NCI-H2227 (cell line): ENCODE data around the gene ZFHX3.

Source experiments
- DNase-seq: peaks from one replicate; lab custom pipeline; 2025; ENCODE audit not compliant: unreplicated experiment; lab: John Stamatoyannopoulos, UW

Gene ZFHX3

DNA sequence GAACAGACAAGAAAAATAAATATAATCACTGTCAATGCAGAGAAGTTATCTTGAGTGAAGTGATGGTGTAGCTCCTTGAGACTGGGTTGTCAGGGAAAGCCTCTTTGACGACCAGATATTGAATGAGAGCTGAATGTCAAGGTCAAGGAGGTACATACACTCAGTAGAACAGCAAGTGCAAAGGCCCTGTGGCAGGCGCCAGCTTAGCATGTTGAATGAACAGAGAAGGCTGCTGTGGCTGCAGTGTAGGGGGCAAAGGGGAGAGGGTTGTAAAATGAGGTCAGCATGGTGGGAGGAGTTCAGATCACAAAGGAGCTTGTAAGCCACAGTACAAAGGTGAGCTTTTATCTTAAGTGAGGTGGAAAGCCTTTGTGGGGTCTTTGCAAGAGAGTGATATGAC, 111.5 kb downstream of the ZFHX3 start:
- DNase-seq, result no peak

DNA sequence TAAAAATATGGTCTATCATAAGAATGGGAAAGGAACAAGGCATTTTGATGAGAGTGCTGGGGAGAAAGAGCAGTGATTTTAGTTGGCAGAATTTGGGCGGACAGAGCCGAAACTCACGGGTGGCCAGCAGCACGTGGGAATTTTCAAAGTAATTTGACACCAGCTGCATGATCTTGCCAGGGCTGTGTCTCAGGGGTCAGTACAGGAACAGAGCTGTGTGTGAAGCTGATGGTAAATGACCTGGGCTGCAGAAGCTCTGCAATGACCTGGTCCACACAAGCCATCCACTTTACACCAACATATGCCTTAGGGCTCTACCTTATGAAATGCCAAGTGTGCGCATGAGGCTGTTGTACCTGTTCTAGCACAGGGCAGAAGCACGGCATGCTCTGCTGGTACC, 112.0 kb downstream of the ZFHX3 start:
- no peak for DNase-seq

DNA sequence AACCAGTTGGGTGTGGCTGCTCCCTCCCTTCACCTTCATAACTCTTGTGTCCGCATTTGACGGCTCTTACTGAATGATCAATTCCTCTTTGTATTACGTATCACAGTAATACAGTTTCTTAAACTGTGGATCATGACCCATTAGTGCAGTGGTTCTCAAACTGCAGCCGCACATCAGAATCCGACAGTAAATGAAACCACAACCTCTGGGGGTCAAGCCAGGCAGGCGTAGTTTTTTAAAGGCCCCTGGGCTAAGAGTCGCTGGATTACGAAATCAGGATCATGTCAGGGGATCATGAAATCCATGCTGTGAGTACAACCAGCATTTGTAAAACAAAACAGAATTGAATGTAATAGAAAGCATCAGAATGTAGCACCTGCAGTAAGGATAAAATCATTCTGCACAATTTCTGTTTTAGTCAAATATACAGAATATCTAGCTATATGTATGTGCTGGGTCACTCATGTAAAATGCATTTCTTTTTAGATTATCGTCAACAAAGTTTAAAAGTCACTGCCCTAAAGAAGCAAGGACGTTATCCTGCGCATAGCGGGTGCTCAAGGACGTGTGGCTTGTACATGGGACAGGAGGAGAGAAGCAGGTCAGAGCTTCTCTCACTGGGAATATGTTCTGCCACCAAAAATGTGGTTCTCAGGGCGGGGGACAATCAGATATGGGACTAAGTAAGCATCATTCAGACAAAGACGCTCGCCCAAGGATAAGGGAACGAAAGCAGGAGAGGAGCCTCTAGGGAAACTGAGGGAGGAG, 113.1 kb downstream of the ZFHX3 start:
- no peak for DNase-seq

DNA sequence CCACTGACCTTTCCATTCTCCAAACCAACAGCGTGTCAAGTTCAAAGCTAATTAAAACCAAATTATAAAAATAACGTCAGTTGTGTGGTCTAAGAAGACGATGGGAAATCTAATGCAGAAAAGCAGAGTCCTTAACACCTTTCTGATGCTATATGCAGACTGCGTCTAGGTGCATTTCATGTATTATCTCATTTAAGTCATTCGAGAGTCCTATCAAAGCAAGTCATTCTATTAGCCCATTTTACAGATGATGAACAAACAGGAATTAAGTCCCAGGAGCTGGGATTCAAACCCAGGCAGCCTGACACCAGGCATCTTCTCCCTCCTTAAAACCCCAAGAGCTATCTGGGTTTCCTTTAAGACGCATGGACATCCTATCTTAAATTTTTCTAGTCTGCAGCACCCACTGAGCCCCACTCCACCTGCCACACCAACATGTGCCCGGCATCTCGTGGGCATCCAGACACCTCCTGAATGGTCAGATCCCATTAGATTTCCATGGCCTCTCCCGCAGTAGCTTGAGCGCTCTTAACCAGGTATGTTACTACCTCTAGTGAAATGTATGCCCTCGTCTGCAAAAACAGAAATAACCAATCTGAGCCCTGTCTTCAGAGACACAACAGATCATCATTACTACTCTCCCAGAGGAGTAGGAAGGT, 115.1 kb downstream of the ZFHX3 start:
- no peak for DNase-seq

DNA sequence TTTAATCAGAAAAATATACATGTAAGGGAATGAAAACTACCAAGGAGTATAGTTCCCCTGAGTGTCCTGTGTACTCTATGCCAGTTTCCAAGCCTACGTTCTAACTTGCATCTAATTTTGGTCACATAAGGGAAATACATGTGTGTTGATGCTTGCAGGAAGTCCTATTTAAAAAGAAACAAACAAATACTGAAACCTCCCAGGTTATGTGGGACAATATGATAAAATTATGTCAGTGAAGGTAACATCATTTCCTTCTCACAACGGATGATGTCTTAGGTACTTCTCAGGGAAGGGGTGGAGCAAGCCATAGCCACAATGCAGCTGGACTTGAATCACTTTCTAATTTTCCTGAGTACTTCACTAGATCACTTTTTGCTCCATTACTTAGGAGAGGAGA, 115.9 kb downstream of the ZFHX3 start:
- DNase-seq, result no peak

DNA sequence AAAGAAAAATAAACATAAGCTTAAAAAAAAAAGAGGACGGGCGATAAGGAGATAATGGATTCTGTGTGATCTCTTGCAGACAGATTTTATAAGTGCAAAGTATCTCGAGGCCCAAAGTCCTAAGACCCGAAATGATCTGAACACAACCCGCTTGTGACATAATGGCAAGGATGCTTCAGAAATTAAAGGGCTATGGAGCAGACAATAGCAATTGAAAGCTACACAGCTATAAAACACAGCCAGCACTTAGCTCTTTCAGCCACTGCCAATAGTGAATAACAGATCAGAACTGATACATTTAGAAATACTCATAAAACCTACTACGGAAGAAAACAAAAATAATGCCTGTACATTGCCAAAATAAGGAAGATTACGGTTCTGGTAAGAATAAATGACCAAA, 117.5 kb downstream of the ZFHX3 start:
- no peak for DNase-seq

DNA sequence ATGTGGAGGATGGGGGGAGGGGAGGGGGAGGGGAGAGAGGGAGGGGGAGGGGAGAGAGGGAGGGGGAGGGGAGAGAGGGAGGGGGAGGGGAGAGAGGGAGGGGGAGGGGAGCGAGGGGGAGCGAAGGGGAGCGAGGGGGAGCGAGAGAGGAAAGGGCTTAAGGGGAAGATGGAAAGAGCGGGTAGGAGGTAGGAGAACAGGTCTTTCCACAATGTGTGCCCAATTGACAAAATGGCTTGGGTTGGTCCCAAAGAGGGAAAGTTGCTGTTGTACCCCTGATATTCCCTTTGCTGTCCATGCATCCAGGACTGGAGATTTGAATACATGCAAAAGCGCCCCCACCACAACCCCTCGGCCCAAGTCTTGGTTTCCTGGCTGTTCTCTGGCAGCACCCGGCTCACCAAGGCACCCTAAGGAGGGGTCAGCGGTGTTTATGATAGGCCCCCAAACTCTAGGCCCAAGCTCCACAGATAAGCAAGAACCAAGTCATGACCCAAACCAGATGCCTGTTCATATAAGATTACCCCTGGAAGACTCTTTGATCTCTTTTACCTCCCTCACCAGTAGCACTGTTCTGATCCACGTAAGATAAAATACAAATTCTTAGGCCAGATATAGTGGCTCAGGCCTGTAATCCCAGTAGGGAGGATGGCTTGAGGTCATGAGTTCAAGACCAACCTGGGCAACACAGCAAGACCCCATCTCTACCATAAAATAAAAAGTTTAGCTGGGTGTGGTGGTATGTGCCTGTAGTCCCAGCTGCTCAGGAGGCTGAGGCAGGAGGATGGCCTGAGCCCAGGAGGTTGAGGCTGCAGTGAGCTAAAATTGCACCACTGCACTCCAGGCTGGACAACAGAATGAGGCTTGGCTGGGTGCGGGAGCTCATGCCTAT, 119.6 kb downstream of the ZFHX3 start:
- DNase-seq, result no peak

DNA sequence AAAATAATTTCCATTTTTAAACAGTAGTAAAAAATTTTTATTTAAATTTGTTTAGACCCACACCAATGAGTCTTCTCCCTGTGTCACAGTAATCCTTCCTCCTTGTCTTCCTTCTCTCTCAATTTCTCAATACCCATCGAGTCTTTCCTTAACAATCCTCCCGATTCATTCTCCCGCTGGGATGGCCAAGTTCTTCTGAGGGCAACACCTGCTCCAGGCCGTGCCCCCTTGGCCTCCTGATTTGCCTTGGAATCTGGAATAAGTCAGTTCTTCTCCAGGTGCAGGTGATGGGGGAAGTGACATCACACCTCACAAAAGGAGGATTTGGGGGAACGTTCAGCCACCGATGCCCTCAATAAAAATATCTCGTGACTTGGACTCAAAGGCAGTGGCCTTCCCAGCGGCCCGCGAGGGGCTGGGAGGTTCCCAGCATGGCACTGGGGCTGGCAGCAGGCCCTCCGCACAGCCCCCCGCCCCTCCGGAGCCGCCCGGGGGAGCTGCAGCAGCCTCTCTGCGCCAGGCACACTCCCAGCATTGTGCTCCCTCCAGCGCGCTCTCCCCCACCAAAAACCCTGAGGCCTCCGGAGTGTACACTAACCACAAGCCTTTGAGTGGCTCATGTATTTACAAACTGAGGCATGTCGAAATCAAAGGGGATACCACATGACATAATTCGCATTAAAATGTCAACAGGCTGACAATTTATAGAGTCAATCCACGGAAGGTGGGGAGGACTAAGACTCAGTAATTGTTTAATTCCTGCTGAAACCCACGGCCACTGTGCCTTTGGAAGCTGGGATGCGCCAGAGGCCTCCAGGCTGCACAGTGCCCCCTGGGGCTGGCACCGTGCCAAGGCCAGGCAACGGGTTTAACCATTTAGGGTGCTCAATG, 120.5 kb downstream of the ZFHX3 start:
- peak; percentile 38 for DNase-seq

DNA sequence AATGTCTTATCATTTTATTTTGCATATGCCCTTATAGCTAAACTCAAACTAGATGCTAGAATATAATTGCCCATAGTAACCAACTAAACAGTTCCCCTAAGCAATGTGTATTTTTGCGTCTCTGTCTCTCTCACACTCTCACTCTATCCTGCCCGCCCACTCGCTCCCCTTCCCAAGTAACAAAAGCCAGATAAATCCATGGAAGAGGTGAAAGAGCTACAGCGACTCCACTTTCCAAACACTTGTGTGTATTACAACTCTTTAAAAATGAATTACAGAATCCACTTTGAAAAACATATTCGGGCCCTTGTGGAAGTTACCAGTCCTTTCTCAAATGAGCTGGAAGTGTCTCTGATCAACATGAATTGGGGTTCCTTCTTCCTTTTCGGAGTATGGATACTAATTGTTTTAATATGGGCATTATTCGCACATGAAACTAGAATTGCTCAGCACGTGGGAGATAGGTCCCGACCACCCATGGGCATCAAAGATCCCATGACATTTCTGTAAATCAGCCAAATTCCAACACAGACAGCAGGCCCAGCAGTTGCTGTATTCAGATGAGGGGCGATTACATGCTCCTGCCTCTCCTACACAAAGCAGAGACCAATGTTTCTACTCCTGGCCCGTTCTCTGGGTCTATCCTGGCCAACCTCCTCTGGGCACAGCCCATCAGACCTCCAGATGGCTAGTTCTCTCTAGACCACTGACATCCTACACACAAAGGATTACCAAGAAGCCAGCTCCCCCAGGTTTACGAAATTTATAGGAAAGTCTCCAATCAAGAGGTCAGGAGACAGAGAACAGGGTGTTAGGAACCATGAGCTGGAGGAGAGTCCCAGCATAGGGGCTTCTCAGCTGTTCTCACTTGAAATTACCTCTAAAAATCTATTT, 121.5 kb downstream of the ZFHX3 start:
- no peak for DNase-seq

DNA sequence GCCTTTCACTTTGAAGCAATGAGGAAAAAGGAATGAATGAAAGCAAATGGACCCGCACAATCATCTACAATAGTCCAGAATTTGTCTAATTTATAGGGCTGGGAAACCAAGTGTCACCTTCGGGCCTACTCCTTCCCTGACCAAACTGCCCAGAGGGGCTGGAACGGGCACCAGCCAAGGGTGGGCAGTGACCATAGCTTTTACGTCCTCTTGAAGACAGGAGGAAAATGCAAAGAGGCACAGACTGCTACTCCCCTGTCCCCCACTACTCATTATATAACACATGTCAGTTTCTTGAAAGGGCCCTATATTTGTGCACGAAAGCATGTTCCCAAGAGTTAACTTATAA, 122.3 kb downstream of the ZFHX3 start:
- DNase-seq, result no peak

DNA sequence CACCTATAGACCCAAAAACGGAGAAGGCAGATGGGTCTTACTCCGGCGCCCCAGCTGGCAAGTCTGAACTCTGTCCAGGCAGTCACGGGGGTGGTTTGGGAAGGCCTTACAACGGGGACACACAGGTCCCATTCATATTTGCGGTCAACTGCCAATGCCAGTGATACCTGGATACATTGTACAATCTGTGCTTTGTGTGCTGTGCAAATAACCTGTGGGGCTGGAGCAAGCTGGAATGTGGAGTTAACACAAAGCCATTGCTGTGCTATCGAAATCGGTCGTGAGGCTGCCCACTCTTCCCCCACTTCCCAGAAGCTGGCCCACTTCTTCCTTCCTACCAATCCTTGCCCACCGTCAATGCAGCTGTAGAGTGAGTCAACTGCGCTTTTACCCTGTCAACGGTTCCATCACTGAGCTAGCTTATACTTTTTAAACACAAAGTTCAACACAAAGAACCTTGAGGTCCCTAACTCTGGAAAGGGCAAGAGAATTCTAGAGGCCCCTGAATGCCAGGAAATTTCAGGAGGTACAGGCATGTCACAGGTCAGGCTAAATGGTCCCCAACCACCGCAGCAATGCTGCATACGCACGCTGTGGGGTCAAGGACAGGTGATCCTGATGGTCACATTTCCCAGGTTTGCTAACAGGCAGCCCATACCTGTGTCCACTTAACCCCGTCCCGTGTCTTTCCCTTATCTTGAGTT, 122.8 kb downstream of the ZFHX3 start:
- no peak for DNase-seq

DNA sequence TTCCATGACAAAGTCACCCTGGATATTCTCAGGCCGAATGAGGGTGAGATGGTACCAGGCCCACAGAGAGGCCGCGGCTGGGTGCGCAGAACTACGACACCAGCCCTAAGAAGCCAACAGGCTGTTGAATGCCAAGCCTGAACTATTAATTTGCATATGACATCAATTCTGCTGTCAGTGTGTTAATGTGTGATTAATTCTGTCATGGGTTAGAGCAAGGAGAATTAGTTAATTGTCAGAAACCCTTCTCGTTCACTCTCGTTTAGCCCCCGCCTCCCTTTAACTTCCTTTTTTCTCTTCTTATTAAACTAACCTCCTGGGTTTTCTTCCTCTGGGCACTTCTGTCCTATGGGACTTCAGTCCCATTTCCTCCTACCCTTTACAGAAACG, 123.4 kb downstream of the ZFHX3 start:
- no peak for DNase-seq

DNA sequence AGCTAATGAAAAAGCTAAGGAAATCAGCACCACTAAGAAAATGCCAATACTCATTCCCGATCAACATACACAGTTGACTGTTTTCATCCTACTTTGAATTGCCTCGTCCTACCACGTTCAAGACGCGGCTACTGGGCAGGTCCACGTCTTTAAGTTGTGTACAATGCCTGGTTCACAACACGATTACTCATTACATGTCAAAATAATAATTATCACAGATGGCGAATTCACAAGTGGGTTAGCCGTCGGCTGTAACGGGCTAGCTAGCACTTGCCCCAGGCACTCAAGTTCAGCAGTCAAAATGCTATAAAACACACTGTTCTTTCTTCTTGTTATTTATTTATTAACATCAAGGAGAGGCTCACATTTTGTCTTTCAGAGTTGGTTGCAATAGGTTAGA, 124.2 kb downstream of the ZFHX3 start:
- DNase-seq, result peak; percentile 35

DNA sequence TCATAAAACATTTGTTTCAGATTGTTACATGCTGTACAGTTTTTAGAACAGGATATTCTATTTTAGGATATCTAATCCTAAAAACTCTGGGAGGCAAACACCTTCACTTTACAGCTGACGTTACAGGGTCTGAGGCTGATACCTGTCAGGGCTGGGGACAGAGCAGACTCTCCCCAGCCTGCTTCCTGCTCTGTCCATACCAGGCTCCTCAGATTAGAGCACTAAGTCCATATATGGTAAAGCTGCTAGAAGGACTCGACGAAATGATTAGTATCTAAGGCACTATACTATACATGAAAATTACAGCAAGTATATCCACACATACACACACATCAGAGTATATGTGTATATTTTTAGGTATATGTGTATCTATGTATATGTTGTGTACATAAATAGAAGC, 125.2 kb downstream of the ZFHX3 start:
- DNase-seq, result no peak

DNA sequence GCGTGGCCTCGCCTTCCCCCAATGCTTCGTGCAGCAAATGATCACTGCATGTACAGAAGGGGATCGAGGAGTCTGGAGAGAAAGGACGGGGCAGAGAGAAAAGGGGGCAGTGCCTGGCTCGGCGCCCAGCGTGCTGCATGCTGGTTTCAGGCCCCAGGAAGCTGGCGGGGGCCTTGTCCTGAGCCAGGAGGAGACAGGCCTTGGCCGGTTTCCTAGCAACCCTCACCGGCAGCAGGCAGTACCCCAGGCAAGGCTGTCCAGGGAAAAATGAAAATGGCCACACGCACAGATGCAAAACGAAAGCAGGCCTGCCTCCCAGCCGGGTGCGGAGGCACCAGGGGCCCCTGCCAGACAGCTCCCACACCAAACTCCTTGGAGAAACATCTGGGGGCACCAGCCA, 126.3 kb downstream of the ZFHX3 start:
- peak; percentile 80 for DNase-seq

DNA sequence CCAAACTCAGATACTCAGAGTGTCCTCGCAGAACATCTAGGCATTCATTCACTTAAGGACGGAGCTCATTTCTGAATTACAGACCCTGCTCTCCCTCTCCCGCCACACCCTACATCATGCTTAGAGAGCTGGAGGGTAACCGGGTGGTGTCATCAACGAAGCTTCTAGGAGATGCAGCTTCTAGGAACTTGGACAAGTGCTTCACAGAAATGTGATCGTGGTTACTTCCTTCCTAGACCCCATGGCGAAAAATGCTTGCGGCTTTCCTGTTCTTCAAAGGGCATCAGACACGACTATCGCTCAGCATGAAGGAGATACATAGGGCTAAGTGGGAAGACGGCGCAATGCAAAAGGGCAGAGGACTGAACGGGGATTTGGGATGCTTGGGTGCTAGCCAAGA, 126.8 kb downstream of the ZFHX3 start:
- DNase-seq, result peak; percentile 25

DNA sequence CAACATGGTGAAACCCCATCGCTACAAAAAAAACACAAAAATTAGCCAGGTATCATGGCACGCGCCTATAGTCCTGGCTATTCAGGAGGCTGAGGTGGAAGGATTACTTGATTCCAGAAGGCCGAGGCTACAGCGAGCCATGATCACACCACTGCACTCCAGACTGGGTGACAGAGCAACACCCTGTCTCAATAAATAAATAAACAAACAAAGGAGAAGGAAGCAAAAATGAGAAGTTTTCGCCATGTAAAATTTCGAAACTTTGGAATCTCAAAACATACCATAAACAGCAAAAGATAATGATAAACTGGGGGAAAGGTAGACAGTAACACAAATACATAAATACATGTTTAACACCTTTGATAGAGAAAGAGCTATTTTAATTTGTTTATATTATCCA, 130.9 kb downstream of the ZFHX3 start:
- no peak for DNase-seq

DNA sequence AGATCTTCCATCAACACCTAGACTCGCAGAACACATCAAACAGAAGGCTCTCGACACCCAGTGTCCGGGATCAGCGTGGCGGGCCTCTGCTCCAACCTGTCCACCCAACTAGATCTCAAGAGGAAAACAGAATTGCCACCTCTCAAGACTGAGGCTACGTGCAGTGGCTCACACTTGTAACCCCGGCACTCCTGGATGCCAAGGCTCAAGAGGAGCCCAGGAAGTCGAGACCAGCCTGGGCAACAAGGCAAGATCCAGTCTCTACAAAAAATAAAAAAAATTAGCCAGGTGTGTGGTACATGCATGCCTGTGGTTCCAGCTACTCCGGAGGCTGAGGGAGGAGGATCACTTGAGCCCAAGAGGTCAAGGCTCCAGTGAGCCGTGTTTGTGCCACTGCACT, 132.6 kb downstream of the ZFHX3 start:
- DNase-seq, result no peak

DNA sequence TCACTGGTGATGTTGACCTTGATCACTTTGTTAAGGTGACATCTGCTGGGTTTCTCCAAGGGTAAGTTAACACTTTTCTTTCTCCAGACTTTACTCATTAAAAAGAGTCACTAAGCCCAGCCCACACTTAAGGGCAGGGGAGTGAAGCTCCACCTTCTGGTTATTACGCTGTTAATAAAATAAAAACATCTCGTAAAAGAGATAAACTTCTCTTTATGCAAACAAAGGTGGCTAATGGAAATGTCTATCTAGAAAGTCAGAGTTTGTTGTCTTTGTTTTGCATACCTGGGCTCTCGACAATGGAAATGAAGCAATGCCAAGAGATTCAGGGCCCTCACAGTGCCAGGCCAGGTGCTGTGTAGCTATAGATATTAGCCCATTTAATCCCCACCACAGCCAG, 134.4 kb downstream of the ZFHX3 start:
- DNase-seq, result no peak
